ENCODE results near the gene ALOX5. TPM values are rescaled to one million over a fixed set of nuclear protein-coding genes. Genes with fewer than 3 reads are reported as not detected.
A peak's percentile ranks its signal among the peaks of the same experiment; 100 is the strongest.

Gene ALOX5
- total RNA-seq, 1 experiment from 2014 or later = 3.4 TPM

GRCh38 chr10:45461034-45461433 is 87.0 kb downstream of the ALOX5 start:
- ATAC-seq (no peak), DNase-seq (ENCODE audit: low spot score) (no peak)
- no peak overlapping the region for H3K4me3 Mint-ChIP-seq
- no peak for TF ChIP-seq GTF2I (CRISPR knock-in tag; conservative IDR thresholded peaks at IDR 0.05)
- no peaks in the 10 kb centered on the region for H3K9me3 Mint-ChIP-seq
- H3K27ac Mint-ChIP-seq = no peak overlapping the region
- H3K4me1 Mint-ChIP-seq = peaks cover 6% of the 10 kb centered on the region; the same call in 1 of the 2 replicates
- ChIA-PET CTCF (interaction anchor here (0.6 to 2.0 kb wide), 2 partner anchors 211 to 1096 kb away, joined by 4 to 8 read pairs; no protein-coding TSS in a partner anchor), POLR2A (no interaction called here)
- peaks cover 6% of the 10 kb centered on the region; the same call in 1 of the 2 replicates for H3K36me3 Mint-ChIP-seq
- no peaks in the 10 kb centered on the region for H3K27me3 Mint-ChIP-seq (ENCODE audit: low read depth)

GRCh38 chr10:45463244-45464116 is 89.5 kb downstream of the ALOX5 start:
- ChIA-PET POLR2A (no interaction called here), CTCF (interaction anchor here (2.1 to 2.5 kb wide), 2 partner anchors 9 to 228 kb away, joined by 9 to 10 read pairs; no protein-coding TSS in a partner anchor)
- Mint-ChIP-seq H3K4me3 (no peak overlapping the region), H3K9me3 (no peaks in the 10 kb centered on the region), H3K27me3 (ENCODE audit: low read depth) (no peaks in the 10 kb centered on the region), H3K4me1 (peaks cover 15% of the 10 kb centered on the region), H3K36me3 (0 out of 2 replicates have a peak, but pooled peaks cover 3% of the 10 kb centered on the region), H3K27ac (no peak overlapping the region)
- DNase-seq (ENCODE audit: low spot score) (no peak), ATAC-seq (no peak)
- no peak for TF ChIP-seq ATF1 (CRISPR knock-in tag; IDR thresholded peaks at IDR 0.05)
- TF ChIP-seq E2F1 (CRISPR knock-in tag; IDR thresholded peaks at IDR 0.05) = no peak
- no peak for TF ChIP-seq SMAD3 (CRISPR knock-in tag; IDR thresholded peaks at IDR 0.05; ENCODE audit: borderline replicate concordance)
- no peak for TF ChIP-seq PREB (CRISPR knock-in tag; IDR thresholded peaks at IDR 0.05; ENCODE audit: borderline replicate concordance)
- TF ChIP-seq STAT6 (CRISPR knock-in tag; conservative IDR thresholded peaks at IDR 0.05; ENCODE audit: low read depth) = no peak
- TF ChIP-seq ATF3 (CRISPR knock-in tag; conservative IDR thresholded peaks at IDR 0.05) = no peak
- no peak for TF ChIP-seq ZNF263 (CRISPR knock-in tag; IDR thresholded peaks at IDR 0.05; ENCODE audit: low read depth)
- TF ChIP-seq NFYB (CRISPR knock-in tag; conservative IDR thresholded peaks at IDR 0.05; ENCODE audit: low read depth) = no peak
- no peak for TF ChIP-seq ZNF281 (CRISPR knock-in tag; IDR thresholded peaks at IDR 0.05)

GRCh38 chr10:45464958-45465567 is 91.0 kb downstream of the ALOX5 start:
- peak; percentile 94 for ATAC-seq
- peak overlapping the region; percentile 65; the same call in 1 of the 2 replicates for H3K27ac Mint-ChIP-seq
- no peak overlapping the region for H3K4me3 Mint-ChIP-seq
- ChIA-PET CTCF (interaction anchor here (0.5 to 2.5 kb wide), 16 partner anchors 11 to 369 kb away, joined by 3 to 27 read pairs (median 4); partner anchors contain the start of gene ZFAND4), POLR2A (no interaction called here)
- H3K4me1 Mint-ChIP-seq = peaks cover 20% of the 10 kb centered on the region
- peak; percentile 81 for DNase-seq (ENCODE audit: low spot score)
- no peaks in the 10 kb centered on the region for H3K27me3 Mint-ChIP-seq (ENCODE audit: low read depth)
- TF ChIP-seq ZNF532 (CRISPR knock-in tag; IDR thresholded peaks at IDR 0.05; ENCODE audit: borderline replicate concordance) (no peak), CTCF (IDR thresholded peaks at IDR 0.05) (peak; percentile 90)
- no peaks in the 10 kb centered on the region for H3K9me3 Mint-ChIP-seq
- no peaks in the 10 kb centered on the region for H3K36me3 Mint-ChIP-seq

Data from WTC11 (cell line).